Measurements from ENCODE around the gene FIGNL2.
"Not testable (repeated sequence)": the region's sequence is repeated elsewhere in the genome, so short reads cannot be mapped to it uniquely, and the experiment has no call there.

The FIGNL2 gene, protein sequence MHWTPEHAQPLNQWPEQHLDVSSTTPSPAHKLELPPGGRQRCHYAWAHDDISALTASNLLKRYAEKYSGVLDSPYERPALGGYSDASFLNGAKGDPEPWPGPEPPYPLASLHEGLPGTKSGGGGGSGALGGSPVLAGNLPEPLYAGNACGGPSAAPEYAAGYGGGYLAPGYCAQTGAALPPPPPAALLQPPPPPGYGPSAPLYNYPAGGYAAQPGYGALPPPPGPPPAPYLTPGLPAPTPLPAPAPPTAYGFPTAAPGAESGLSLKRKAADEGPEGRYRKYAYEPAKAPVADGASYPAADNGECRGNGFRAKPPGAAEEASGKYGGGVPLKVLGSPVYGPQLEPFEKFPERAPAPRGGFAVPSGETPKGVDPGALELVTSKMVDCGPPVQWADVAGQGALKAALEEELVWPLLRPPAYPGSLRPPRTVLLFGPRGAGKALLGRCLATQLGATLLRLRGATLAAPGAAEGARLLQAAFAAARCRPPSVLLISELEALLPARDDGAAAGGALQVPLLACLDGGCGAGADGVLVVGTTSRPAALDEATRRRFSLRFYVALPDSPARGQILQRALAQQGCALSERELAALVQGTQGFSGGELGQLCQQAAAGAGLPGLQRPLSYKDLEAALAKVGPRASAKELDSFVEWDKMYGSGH

DNA sequence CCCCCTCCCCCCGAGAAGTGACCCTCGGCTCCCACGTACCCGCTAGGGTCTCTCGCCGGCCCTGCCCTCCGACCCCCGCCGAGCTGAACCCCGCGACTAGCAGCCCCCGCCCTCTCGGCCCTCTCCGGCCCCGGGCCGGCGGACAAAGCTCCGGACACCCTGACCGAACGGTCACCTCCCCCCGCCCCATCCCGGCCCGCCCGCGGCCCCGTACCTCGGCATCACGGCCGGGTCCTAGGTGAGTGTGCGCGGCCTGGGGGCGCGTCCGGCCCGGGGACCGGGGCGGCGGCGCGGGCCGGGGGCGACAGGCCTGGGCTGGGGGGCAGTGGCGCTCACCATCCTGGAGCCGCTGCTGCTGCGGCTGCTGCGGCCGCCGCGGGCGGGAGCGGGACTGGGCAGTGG lies at the start of gene FIGNL2:
TSS of gene FIGNL2 (minus strand) at position 393 of the 402 bp plus-strand sequence. CDS start 26,305 bp downstream, outside the sequence.
- DNase-seq, result no peak

DNA sequence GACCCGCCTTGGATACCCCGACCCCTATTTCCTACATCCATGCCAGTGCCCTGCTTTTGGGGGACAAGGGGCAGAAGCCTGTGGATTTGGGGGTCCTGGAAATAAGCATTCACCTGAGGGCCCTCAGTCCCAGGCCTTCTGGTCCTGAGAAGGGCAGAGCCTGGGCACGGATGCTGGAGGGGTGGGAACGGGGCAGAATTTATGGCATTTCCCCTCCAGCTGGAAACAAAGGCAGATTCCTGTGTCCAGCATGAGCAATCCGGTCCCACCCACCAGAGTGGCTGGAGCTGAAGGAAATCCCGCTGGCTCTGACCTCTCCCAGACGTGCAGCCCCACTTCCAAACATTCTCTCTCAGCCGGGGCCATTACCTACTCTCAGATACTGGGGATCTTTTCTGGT lies 48.7 kb upstream of the FIGNL2 start:
- DNase-seq, result no peak

DNA sequence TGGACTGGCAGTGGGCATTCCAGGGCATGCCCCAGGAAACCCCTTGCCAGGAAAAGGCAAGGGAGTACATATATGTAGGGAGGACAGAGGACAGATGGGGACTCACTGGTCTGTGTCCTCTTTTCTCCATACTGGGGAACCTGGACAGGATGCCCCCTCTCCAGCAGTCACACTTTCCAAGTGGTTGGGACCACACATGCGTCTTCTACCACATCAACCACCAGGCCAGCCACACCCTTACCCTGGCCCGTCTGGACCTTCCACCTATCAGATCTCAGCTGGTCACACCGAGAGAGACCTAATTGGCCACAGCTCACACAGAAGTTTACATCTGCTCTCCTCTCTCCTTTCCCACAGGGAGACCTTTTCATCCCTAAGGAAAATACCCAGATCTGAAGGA lies 47.7 kb upstream of the FIGNL2 start:
- no peak for DNase-seq

DNA sequence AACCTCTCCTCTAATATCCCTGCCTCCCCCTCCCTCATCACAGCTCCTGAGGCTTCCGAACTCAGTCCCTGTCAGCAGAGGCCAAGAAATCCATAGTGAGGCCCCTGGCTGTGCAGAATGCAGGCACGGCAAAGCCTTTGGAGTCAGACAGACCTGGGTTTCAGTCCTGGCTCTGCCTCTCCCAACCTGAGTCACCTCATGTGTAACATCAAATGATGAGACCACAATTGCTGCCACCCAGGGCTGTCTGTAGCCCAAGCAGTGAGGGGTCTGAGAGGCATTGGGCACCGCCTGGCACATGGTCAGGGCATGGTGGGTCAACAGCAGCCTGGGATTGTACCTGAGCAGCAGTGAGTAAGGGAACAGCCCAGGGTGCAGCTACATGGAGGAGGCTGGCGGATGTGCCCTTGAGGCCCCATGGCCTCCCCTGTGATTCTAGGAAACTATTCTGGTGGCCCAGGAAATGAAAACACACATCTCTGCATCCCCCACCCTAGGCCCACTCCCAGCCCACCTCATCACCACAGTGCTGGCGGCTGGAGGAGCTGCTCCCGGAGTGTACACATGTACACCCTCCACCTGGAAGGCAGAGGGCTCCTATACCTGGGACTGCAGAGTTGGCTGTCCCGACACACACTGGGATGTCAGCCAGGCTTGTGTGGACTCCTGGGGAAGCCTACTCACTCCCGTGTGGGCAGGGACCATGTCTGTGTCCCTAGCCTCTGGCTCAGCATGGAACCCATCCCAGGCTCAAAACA lies 47.0 kb upstream of the FIGNL2 start:
- DNase-seq, result no peak

DNA sequence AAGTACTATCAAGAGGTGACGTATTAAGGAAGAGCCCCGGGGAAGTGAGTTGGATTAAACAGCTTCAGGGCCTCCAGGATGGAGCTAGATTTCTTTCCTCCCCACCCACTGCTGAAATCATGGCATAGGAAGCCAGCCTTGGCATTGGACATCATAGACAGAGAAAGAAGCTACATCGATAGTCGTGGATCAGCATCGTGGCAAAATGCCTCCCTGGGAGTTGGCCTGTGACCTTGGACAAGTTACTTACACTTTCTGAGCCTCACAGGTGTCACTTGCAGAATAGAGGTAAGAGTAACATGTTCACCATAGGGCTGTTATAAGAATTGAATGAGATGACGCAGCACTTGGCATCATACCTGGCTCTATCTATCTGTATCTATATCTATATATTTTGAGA lies 45.3 kb upstream of the FIGNL2 start:
- no peak for DNase-seq

DNA sequence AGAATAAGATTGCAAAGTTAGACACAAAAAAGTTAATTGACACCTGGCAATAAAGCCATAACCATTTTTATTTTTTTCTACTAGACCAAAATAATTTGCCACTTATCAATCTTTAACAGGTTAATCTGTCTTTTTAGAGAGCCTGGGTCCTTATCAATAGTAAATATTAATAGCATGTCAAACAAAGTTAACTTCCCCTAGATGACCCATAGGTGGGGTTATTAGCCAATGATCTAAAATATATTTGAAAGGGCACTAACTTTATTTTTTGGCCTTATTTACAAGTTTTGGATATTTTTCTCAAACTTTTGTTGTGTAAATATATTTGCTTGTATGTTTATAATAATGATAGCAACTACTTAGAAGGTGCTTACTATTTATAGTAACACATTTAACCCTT lies 43.3 kb upstream of the FIGNL2 start:
- DNase-seq, result no peak

DNA sequence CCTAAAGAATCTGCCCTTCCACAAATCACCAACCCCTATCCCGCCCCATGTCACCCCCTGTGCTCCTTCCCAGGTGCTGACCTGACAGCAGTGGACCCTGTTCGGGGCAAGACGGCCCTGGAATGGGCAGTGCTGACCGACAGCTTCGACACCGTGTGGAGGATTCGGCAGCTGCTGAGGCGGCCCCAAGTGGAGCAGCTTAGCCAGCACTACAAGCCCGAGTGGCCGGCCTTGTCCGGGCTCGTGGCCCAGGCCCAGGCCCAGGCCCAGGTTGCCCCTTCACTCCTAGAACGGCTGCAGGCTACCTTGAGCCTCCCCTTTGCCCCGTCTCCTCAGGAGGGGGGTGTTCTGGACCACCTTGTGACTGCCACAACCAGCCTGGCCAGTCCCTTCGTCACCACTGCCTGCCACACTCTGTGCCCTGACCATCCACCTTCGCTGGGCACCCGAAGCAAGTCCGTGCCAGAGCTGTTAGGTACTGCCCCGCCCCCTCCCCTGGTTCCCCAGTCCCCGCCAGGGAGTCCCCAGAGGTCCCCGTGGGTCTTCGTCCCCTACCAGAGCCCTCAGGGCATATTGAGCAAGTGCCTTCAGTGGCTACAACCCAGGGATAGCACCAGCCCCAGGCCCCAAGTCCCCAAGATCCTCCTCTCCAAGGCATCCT lies 42.1 kb upstream of the FIGNL2 start:
- DNase-seq, result no peak

DNA sequence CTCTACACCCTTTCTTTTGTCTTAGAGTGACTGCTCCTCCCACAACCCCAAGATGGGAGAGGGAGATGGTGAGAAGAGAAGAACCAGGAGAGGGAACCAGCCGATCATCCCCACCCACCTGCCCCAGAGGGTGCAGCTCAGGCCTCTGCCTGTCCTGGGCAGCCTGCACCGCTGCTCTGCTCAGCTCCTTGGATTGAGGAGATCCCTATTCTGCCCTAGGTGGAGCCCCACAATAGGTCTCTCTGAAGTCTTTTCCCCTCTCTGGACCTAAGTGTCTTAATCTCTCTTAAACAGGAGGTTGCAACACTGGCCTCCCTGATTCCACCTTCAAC lies 41.6 kb upstream of the FIGNL2 start:
- no peak for DNase-seq

DNA sequence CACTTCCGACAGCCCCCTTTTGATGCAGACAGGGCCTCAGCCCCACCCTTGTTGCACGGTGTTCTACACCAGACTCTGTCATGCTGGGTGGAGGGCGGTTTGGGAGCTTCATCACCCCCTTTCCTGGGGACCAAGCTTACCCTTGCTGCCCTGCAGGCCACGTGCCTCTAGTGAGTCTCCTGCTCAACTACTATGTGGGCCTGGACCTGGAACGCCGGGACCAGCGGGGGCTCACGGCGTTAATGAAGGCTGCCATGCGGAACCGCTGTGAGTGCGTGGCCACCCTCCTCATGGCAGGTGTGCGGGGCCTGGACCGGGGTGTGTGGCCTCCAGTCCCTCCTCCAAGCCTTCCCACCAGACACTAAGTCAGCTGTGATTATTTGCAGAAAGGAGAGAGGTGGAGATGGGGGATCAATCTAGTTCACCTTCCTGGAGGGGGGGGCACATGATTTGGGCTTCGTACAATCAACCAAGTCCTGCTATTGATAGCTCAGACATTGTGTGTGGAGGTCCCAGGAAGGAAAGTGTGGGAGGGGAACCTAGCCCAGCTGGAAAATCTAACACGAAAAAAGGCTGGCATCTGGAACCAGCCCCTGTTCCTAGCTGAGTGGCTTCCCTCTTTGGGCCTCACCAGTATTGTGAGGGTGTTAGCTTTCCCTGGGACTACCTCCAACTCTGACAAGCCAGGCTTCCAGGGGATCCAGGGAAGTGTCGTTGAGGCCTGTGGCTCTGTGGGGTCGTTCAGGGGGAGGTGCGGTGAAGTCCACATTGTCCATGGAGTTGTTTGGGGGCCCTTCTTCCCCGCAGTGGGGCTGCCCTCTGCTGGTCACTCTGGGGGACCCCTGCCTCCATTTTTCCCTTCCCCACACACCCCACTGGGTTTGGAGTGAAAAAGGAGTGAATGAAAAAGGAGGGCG lies 41.0 kb upstream of the FIGNL2 start:
- DNase-seq, result peak; percentile 57

DNA sequence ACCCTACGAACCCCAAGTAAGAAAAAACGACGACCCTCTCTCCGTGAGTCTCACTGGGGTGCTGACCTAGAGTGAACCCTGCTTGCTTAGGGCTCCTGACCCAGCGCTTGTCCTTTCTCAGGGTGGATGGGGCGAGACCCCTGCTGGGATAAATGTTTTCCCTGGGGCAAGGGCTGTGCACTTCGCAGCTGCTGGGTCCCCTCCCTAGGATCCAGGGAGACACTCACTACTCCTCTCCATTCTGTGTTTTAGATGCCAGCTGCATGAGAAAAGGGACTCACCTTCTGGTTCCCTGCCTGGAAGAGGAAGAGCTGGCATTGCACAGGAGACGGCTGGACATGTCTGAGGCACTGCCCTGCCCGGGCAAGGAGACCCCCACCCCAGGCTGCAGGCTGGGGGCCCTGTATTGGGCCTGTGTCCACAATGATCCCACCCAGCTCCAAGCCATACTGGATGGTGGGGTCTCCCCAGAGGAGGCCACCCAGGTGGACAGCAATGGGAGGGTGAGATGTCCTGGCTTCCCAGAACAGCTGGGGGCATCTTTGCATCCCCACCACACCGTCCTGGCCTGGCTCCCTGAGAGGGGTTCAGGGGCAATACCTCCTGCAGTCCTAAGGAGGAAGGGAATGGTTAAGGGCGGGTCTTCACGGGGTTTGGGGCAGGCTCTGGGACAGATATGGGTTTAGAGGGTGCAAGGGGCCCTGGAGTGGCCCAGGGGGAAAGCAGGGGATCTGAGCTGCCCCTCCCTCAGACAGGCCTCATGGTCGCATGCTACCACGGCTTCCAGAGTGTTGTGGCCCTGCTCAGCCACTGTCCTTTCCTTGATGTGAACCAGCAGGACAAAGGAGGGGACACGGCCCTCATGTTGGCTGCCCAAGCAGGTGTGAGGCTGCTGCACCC lies 40.0 kb upstream of the FIGNL2 start:
- no peak for DNase-seq

DNA sequence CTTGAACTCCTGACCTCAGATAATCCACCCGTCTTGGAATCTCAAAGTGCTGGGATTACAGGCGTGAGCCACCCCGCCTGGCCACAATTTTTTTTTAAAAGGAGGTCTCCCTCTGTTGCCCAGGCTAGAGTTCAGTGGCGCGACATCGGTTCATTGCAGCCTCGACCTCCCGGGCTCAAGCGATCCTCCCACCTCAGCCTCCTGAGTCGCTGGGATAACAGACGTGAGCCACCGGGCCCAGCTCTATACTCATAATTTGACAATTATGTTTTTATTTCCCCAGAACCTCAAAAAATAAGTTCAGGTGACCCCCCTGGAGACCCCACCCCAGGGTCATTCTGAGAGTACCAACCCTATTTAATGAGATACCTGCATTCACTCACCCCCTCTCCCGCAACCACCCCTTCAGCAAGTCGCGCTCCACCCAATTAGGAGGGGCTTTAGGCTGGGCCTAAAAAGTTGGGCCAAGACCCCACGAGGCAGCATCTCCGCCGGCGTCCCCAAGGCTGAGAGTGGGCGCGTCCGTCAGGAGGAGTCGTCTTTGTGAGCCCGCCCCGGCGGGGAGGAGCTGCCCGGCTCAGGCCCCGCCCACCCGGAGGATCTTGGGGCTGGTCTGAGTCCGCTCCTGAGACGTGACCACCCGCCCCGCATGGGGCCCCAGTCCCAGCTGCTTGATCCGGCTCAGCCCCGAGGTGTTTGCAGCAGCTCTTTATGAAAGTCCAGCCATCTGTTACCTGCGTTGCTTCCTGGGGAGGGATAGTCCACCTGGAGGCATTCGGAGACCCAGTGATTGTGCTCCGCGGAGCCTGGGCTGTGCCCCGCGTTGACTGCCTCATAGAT lies 39.2 kb upstream of the FIGNL2 start, which contains the start of gene ANKRD33:
TSS of gene ANKRD33 (plus strand) at position 628 of the 840 bp plus-strand sequence. CDS start at position 712, 84 bp downstream.
- DNase-seq, result peak; percentile 67

DNA sequence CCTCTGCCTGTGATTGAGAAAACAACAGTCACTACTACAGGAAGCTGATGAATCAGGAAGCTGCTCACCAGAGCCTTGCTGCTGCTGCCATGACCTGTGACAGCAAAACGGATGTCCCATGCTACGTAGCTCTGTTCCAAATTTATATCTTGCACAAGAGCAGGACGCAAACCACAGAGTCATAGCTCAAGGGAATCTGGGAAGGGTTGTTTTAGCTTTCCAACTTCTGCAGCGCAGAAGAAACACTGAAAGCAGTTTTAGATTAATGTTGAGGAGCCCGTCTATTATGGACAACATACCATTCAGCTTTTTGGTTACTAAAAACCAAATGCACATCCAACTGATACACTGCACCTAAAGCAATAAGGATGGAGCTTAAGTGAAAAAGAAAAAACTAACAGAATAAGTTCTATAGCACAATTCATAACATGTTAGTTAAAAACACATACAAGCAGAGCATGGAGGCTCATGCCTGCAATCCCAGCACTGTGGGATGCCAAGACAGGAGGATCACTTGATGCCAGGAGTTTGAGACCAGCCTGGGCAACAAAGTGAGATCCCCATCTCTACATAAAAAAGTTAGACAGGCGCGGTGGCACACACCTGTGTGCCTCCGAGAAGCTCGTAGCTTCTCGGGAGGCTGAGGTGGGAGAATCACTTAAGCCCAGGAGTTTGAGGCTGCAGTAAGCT lies 37.6 kb upstream of the FIGNL2 start:
- DNase-seq, result peak; percentile 59

DNA sequence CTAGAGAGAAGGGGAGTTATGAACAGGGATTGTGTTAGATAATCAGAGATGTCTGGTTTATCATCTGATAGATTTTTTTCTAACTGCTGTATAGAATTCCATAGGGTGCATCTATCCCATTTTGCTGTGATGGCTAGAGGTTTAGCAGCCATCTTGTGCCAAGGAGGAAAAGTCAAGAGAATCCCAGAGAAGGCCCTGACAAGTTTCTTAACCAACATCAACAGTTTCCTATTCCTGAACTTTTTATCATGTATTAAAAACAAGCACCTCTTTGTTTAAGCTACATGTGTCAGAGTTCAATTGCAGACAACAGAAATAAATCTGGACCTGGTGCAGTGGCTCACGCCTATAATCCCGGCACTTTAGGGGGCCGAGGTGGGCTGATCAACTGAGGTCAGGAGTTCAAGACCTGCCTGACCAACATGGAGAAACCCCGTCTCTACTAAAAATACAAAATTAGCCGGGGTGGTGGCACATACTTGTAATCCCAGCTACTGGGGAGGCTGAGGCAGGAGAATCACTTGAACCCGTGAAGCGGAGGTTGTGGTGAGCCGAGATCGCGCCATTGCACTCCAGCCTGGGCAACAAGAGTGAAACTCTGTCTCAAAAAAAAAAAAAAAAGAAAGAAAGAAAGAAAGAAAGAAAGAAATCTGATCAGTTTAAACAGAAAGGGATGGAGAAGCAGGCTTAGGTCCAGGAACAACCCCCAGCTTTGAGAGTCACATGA lies 36.9 kb upstream of the FIGNL2 start:
- not testable (repeated sequence) for DNase-seq

DNA sequence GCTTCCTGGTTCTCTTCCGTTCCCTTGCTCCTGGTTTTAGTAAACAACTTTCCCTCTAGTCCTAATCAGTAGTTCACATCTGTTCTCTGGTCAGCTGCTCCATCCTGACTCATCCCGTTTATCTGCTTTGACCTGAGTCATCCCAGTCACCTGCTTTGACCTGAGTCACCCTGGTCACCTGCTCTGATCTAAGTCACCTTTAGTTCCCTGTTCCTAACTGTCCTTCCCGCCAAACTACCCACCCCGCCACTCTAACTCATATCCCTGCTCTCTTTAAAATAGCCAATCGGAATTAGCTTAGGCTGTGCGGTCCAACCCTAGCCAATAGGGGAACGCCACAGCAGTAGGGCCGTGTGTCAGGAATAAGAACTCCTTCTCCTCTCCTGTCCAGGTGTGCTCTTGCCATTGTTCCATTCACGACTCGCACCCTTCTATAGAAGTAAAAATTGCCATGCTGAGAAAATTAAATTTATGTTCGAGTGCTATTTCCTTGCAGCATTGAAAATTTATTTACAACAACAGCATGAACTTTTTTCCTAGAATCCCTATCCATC lies 36.2 kb upstream of the FIGNL2 start:
- DNase-seq, result no peak

DNA sequence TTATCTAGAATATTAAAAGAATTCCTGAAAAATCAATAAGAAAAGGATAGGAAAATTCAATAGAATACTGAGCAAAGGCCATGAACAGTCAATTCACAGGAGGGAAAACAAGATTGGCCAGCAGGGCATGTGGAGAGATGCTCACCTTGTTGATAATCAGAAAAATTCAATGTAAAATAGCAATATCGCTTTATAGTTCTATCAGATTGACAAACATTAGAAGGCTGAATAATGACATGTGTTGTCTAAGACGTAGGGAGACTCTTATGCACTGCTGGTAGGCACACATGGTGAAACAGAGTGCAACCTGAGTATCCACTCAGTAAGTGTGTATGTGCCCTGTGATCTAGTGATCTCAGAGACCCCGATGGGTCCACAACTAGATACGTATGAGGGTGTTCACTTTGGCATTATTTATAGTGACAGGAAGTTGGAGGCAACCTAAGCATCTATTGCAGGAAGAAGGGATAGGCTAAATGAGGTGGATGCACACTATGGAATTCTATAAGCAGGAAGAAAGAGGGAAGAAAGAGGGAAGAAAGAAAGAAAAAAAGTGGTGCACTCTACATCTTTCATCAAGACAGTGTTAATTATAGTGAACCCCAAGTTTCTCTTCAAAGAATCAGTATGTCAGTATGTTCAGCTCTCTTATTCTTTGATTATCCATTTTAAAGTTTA lies 35.6 kb upstream of the FIGNL2 start:
- DNase-seq, result no peak

DNA sequence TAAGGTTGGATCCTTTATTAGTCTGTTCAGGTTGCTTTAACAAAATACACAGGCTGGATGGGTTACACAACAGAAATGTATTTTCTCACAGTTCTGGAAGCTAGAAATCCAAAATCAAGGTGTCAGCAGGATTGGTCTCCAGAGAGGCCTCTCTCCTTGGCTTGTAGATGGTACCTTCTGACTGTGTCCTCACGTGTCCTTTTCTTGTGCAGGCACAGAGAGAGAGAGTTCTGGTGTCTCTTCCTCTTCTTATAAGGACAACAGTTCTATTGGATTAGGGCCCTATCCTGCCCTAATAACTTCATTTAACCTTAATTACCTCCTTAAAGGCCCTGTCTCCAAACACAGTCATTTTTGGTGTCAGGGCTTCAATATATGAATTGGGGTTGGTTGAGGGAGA lies 34.8 kb upstream of the FIGNL2 start:
- no peak for DNase-seq

DNA sequence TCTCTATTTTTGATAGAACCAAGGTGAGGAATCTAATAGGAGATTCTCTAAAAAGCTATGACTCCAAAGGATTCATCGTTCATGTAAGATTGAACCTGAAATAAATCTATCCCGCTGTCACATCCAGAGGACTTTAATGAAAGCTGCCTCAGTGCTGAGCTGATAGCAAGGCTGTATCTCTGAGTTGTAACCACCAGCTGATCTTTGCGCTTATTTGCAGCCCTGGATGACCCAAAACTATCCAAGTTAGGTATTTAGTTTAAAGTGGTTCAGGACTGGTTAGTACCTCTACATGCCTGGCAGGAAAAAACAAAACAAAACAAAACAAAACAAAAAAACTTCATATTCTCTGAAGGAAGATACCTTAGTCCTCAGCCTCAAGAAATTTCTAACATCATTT lies 30.6 kb upstream of the FIGNL2 start:
- no peak for DNase-seq

DNA sequence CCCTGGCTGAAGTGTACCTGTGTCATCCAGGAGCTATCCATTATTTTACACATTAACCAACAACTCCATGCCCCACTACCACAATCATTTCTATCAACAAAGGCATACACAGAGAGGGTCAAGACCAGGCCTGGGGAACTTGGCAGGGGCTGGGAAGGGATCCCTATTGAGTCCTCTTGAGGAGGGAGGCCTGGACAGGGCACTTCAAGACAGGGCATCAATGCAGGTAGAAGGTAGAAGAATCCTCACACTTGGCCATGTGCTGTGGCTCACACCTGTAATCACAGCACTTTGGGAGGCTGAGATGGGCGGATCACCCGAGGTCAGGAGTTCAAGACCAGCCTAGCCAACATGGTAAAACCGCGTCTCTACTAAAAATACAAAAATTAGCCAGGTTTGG lies 26.0 kb upstream of the FIGNL2 start:
- DNase-seq, result no peak

Measured in eye (tissue), 1 donor.